HG02840 (cell line): ENCODE data around the gene PARP8.
"Not testable (repeated sequence)": the region's sequence is repeated elsewhere in the genome, so short reads cannot be mapped to it uniquely, and the experiment has no call there.

ENCODE experiments used
- ATAC-seq: cut with Tn5 transposase; IDR thresholded peaks from one replicate; pipeline ENCODE4 v1.9.1; 2021; ENCODE audit warnings: mild to moderate bottlenecking, moderate library complexity, moderate number of reproducible peaks; ENCODE audit not compliant: unreplicated experiment, low FRiP score

The PARP8 gene

GRCh38 chr5:50766967-50767366 is 100.5 kb downstream of the PARP8 start:
- no peak for ATAC-seq

GRCh38 chr5:50767588-50767987 is 101.2 kb downstream of the PARP8 start:
- no peak for ATAC-seq

GRCh38 chr5:50768634-50769033 is 102.2 kb downstream of the PARP8 start:
- ATAC-seq = no peak

GRCh38 chr5:50770441-50770840 is 104.0 kb downstream of the PARP8 start:
- no peak for ATAC-seq

- not testable (repeated sequence) for ATAC-seq
Measured at GRCh38 chr5:50774446-50775175, 108.2 kb downstream of the PARP8 start.

- ATAC-seq = no peak
Measured at GRCh38 chr5:50786073-50786472, 119.6 kb downstream of the PARP8 start.

GRCh38 chr5:50791813-50792212 is 125.4 kb downstream of the PARP8 start:
- no peak for ATAC-seq

GRCh38 chr5:50792843-50793242 is 126.4 kb downstream of the PARP8 start:
- no peak for ATAC-seq

- no peak for ATAC-seq
Measured at GRCh38 chr5:50794812-50795211, 128.4 kb downstream of the PARP8 start.

GRCh38 chr5:50798002-50798401 is 131.6 kb downstream of the PARP8 start:
- ATAC-seq = no peak

GRCh38 chr5:50799596-50799995 is 133.2 kb downstream of the PARP8 start:
- ATAC-seq = no peak

- no peak for ATAC-seq
Measured at GRCh38 chr5:50800410-50800809, 134.0 kb downstream of the PARP8 start.

- ATAC-seq = no peak
Measured at GRCh38 chr5:50807661-50808060, 141.2 kb downstream of the PARP8 start.

GRCh38 chr5:50808406-50808805 is 142.0 kb downstream of the PARP8 start:
- no peak for ATAC-seq

- ATAC-seq = not testable (repeated sequence)
Measured at GRCh38 chr5:50811746-50812145, 145.3 kb downstream of the PARP8 start.

- ATAC-seq = no peak
Measured at GRCh38 chr5:50813691-50814090, 147.3 kb downstream of the PARP8 start.

- ATAC-seq = no peak
Measured at GRCh38 chr5:50814556-50814955, 148.1 kb downstream of the PARP8 start.

GRCh38 chr5:50822046-50822445 is 155.6 kb downstream of the PARP8 start:
- no peak for ATAC-seq

- ATAC-seq = no peak
Measured at GRCh38 chr5:50822761-50823160, 156.3 kb downstream of the PARP8 start.

- ATAC-seq = no peak
Measured at GRCh38 chr5:50823568-50823967, 157.1 kb downstream of the PARP8 start.

GRCh38 chr5:50824109-50824508 is 157.7 kb downstream of the PARP8 start:
- ATAC-seq = no peak

- no peak for ATAC-seq
Measured at GRCh38 chr5:50827516-50828247, 161.2 kb downstream of the PARP8 start.
